HCT116 (cell line): Measurements from ENCODE around the gene SPRYD7. TPM values are rescaled to one million over a fixed set of nuclear protein-coding genes. Genes with fewer than 3 reads are reported as not detected.

Source experiments
- ATAC-seq: fragments of 200-7000 bp; cut with Tn5 transposase; 2 replicates; pipeline ENCODE4 v1.9.1; 2020; ENCODE audit warnings: mild to moderate bottlenecking, moderate library complexity
- BruUV-seq: library from RNA; stranded (reverse); fragments of 400-500 nt; replicated peaks from 2 replicates; lab custom pipeline; 2021; lab: Mats Ljungman, UMichigan
- CTCF ChIA-PET: fragments of 300-600 bp; sonication (Branson Sonifier 250); formaldehyde crosslinking; loops from one replicate; lab custom pipeline; 2021; ENCODE audit warnings: antibody characterized with exemption; lab: Charles Lee
- POLR2A ChIA-PET: fragments of 300-600, 350-600 bp; sonication (Branson Sonifier 250); formaldehyde crosslinking; loops from one replicate; lab custom pipeline; 2021; ENCODE audit warnings: antibody characterized with exemption; lab: Charles Lee
- RAD21 ChIA-PET, 2 experiments: fragments of 300-600 bp; sonication (Branson Sonifier 250); formaldehyde crosslinking; loops; one replicate each; lab custom pipeline; 2023; ENCODE audit warnings: low total read pairs in 2 of 2; ENCODE audit not compliant: uncharacterized antibody in 2 of 2, unreplicated experiment in 2 of 2, low non-redundant PET in 1 of 2; lab: Charles Lee
- DNase-seq: peaks from one replicate; pipeline ENCODE4 v3.0.0-alpha.2; 2010; ENCODE audit warnings: low read depth, low spot score
- H2AFZ ChIP-seq: fragments of 200-600 bp; shearing (Covaris generic), sonication (generic); 2 replicates; pipeline ENCODE4 v1.6.1; 2017; ENCODE audit warnings: low read depth, mixed run types, mixed read lengths, antibody characterized with exemption, low read length; ENCODE audit not compliant: poor library complexity, severe bottlenecking
- H3K27ac ChIP-seq: 2 replicates; pipeline ENCODE4 v1.5.1; 2012; ENCODE audit warnings: low read depth, low read length
- H3K27me3 ChIP-seq: fragments of 200-600 bp; sonication (generic); 2 replicates; pipeline ENCODE4 v1.6.1; 2016; ENCODE audit warnings: mixed run types, low read length, mixed read lengths; ENCODE audit not compliant: insufficient read depth
- H3K36me3 ChIP-seq, 2 experiments: fragments of 200-500 bp in 1 of 2; fragments of 200-600 bp in 1 of 2; sonication (Bioruptor generic) in 1 of 2; sonication (generic) in 1 of 2; 2 replicates each; pipeline versions ENCODE4 v1.5.1 to v1.6.1; 2014 to 2016; ENCODE audit warnings: low read length in 2 of 2, inconsistent platforms in 1 of 2, mixed read lengths in 1 of 2, mixed run types in 1 of 2; ENCODE audit not compliant: insufficient read depth in 2 of 2, control insufficient read depth in 1 of 2
- H3K4me1 ChIP-seq, 2 experiments: fragments of 200-600 bp in 1 of 2; sonication (generic) in 1 of 2; 2 replicates each; pipeline versions ENCODE4 v1.5.1 to v1.6.1; 2012 to 2017; ENCODE audit warnings: low read length in 2 of 2, inconsistent platforms in 1 of 2, mild to moderate bottlenecking in 1 of 2, mixed read lengths in 1 of 2, mixed run types in 1 of 2, moderate library complexity in 1 of 2; ENCODE audit not compliant: insufficient read depth in 2 of 2, control insufficient read depth in 1 of 2
- H3K4me2 ChIP-seq: fragments of 200-600 bp; sonication (generic); 2 replicates; pipeline ENCODE4 v1.6.1; 2017; ENCODE audit warnings: mixed run types, low read length, mixed read lengths
- H3K4me3 ChIP-seq, 2 experiments: fragments of 200-600 bp in 1 of 2; sonication (generic) in 1 of 2; replicated peaks in 1 of 2; 2 replicates each; pipeline ENCODE4 v1.5.1; 2011 to 2016; ENCODE audit warnings: low read length in 2 of 2, control low read depth in 1 of 2, low read depth in 1 of 2, mild to moderate bottlenecking in 1 of 2, mixed read lengths in 1 of 2, mixed run types in 1 of 2
- H3K79me2 ChIP-seq: fragments of 200-600 bp; sonication (generic); 2 replicates; pipeline ENCODE4 v1.6.1; 2017; ENCODE audit warnings: mild to moderate bottlenecking, mixed run types, low read length, moderate library complexity, mixed read lengths; ENCODE audit not compliant: insufficient read depth
- H3K9ac ChIP-seq: fragments of 200-600 bp; sonication (generic); 2 replicates; pipeline ENCODE4 v1.6.1; 2016; ENCODE audit warnings: low read length, mixed read lengths
- H3K9me2 ChIP-seq: fragments of 200-600 bp; sonication (generic), shearing (Covaris generic); 2 replicates; pipeline ENCODE4 v1.6.1; 2017; ENCODE audit warnings: mixed run types, mild to moderate bottlenecking, moderate library complexity; ENCODE audit not compliant: insufficient read depth
- H3K9me3 ChIP-seq, 2 experiments: fragments of 200-500 bp in 1 of 2; fragments of 200-600 bp in 1 of 2; sonication (Bioruptor generic) in 1 of 2; sonication (generic) in 1 of 2; 2 replicates each; pipeline ENCODE4 v1.6.1; 2014 to 2017; ENCODE audit warnings: low read length in 2 of 2, mixed read lengths in 2 of 2, inconsistent platforms in 1 of 2, low read depth in 1 of 2, mild to moderate bottlenecking in 1 of 2, mixed run types in 1 of 2, moderate library complexity in 1 of 2; ENCODE audit not compliant: control insufficient read depth in 1 of 2, insufficient read depth in 1 of 2
- H4K20me1 ChIP-seq: fragments of 200-600 bp; sonication (generic), shearing (Covaris generic); 2 replicates; pipeline ENCODE4 v1.6.1; 2017; ENCODE audit warnings: mixed run types, mild to moderate bottlenecking, moderate library complexity; ENCODE audit not compliant: insufficient read depth
- JUND ChIP-seq: IDR thresholded peaks from 2 replicates; pipeline ENCODE4 v1.6.1; 2012
- RAD21 ChIP-seq: IDR thresholded peaks from 2 replicates; pipeline ENCODE4 v1.6.1; 2012; ENCODE audit warnings: low read depth, mild to moderate bottlenecking
- intact Hi-C: fragments of 100-400 bp; cut with micrococcal nuclease; formaldehyde crosslinking; loops from 2 replicates; pipeline ENCODE4 v1.10.0; 2022
- total RNA-seq: library from RNA; stranded (reverse); gene quantifications from one replicate; pipeline ENCODE4 v1.2.1, GENCODE V29; 2021; ENCODE audit not compliant: unreplicated experiment
- TF ChIP-seq, protein P1 (sequence below), 3 experiments: fragments of 200-600 bp in 1 of 3; sonication (generic) in 1 of 3; IDR thresholded peaks in 2 of 3; conservative IDR thresholded peaks in 1 of 3; 2 replicates each; pipeline ENCODE4 v1.5.1; 2012 to 2017; ENCODE audit warnings: low read depth in 2 of 3, low read length in 2 of 3, antibody characterized with exemption in 1 of 3, borderline replicate concordance in 1 of 3, control low read depth in 1 of 3, mild to moderate bottlenecking in 1 of 3, mixed read lengths in 1 of 3, mixed run types in 1 of 3, moderate library complexity in 1 of 3; ENCODE audit not compliant: insufficient read depth in 1 of 3

The SPRYD7 gene
- total RNA-seq, 1 experiment from 2014 or later, result 11.3 TPM

- H3K9ac ChIP-seq, result no peak overlapping the region
- ChIA-PET CTCF (interaction anchor here (0.6 to 2.3 kb wide), 16 partner anchors 9 to 1146 kb away, joined by 3 to 26 read pairs (median 4); partner anchors contain the start of gene TRIM13), POLR2A (no interaction called here), RAD21 (interaction anchor here (0.7 to 1.6 kb wide), 4 partner anchors 68 to 935 kb away, joined by 3 to 5 read pairs (median 3); partner anchors contain the start of gene RNASEH2B (in 1 of the 2))
- H3K36me3 ChIP-seq, result no peaks in the 10 kb centered on the region; a peak in 1 of 4 replicates
- H3K4me1 ChIP-seq, result no peaks in the 10 kb centered on the region
- H3K79me2 ChIP-seq, result no peaks in the 10 kb centered on the region
- H3K27ac ChIP-seq, result no peak overlapping the region
- TF ChIP-seq RAD21, result peak; percentile 93
- no peak for TF ChIP-seq JUND
- TF ChIP-seq, protein P1, sequence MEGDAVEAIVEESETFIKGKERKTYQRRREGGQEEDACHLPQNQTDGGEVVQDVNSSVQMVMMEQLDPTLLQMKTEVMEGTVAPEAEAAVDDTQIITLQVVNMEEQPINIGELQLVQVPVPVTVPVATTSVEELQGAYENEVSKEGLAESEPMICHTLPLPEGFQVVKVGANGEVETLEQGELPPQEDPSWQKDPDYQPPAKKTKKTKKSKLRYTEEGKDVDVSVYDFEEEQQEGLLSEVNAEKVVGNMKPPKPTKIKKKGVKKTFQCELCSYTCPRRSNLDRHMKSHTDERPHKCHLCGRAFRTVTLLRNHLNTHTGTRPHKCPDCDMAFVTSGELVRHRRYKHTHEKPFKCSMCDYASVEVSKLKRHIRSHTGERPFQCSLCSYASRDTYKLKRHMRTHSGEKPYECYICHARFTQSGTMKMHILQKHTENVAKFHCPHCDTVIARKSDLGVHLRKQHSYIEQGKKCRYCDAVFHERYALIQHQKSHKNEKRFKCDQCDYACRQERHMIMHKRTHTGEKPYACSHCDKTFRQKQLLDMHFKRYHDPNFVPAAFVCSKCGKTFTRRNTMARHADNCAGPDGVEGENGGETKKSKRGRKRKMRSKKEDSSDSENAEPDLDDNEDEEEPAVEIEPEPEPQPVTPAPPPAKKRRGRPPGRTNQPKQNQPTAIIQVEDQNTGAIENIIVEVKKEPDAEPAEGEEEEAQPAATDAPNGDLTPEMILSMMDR (IDR thresholded peaks at IDR 0.05 in 2 of 3, conservative IDR thresholded peaks at IDR 0.05 in 1 of 3; ENCODE audit: borderline replicate concordance in 1 of 3, insufficient read depth in 1 of 3, low read depth in 2 of 3, low read length in 2 of 3), result peak; percentile 59 to 97 (median 91); a peak in 5 of 6 replicates
- DNase-seq (peak; percentile 47), ATAC-seq (peak; percentile 94)
- H2AFZ ChIP-seq, result no peak overlapping the region
- no peaks in the 10 kb centered on the region for H3K9me3 ChIP-seq
- H3K9me2 ChIP-seq, result no peaks in the 10 kb centered on the region
- BruUV-seq, result no TSS peak
- H3K27me3 ChIP-seq, result no peaks in the 10 kb centered on the region
- intact Hi-C loops, result loop anchor here (1.0 kb wide), 4 partner anchors 556 to 1094 kb away; no protein-coding TSS in a partner anchor
- no peak overlapping the region for H3K4me3 ChIP-seq
- H4K20me1 ChIP-seq, result no peaks in the 10 kb centered on the region; the same call in 1 of the 2 replicates
- no peak overlapping the region for H3K4me2 ChIP-seq
Observed at GRCh38 chr13:49976314-49977258, 40.4 kb upstream of the SPRYD7 start.
